Measurements from ENCODE around the gene RFC2.

RFC2 gene

GRCh38 chr7:74193913-74194312, 60.3 kb downstream of the RFC2 start:
- DNase-seq (ENCODE audit: low read depth in 3 of 3, low spot score in 1 of 3): no peak

DNA sequence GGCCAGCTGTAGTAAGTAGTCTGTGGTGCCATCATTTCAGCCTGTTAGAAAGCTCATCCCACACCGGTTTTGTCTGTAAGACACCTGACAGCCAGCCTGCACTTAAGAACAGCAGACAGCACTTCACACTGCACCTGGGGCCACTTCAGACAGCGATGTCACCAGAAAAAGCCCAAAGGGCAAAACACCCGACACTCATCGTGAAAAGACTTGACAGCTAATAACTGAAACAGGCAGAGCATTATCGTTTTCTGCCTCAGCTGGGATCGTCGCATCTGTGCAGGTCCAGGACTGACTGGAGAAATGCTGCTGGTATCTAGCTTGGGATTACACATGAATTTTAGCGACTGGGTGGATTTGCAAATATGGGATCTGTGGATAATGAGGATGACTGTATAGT, 61.1 kb downstream of the RFC2 start:
- DNase-seq (ENCODE audit: low read depth in 3 of 3, low spot score in 1 of 3): no peak

GRCh38 chr7:74191231-74191630, 63.0 kb downstream of the RFC2 start:
- DNase-seq (ENCODE audit: low read depth in 3 of 3, low spot score in 1 of 3): no peak

DNA sequence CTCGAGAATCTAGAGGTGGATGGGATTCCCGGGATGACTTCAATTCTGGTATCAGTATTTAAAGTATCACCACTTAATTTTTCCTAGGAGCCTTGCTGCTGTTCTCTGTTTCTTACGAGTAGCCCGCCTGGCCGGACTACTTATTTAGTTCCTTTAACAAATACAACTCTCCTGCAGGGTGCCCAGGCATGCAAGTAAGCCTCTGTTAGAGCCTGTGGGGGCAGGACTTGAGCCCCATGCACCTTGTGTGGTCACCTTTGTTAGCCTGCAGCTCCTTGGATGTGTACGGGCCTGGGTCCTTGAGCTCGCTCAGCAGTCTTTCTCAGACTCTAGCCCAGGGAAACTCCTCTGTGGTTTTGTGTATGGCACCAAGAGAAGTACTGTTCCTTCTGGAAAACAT, 63.9 kb downstream of the RFC2 start:
- no peak for DNase-seq (ENCODE audit: low read depth in 3 of 3, low spot score in 1 of 3)

DNA sequence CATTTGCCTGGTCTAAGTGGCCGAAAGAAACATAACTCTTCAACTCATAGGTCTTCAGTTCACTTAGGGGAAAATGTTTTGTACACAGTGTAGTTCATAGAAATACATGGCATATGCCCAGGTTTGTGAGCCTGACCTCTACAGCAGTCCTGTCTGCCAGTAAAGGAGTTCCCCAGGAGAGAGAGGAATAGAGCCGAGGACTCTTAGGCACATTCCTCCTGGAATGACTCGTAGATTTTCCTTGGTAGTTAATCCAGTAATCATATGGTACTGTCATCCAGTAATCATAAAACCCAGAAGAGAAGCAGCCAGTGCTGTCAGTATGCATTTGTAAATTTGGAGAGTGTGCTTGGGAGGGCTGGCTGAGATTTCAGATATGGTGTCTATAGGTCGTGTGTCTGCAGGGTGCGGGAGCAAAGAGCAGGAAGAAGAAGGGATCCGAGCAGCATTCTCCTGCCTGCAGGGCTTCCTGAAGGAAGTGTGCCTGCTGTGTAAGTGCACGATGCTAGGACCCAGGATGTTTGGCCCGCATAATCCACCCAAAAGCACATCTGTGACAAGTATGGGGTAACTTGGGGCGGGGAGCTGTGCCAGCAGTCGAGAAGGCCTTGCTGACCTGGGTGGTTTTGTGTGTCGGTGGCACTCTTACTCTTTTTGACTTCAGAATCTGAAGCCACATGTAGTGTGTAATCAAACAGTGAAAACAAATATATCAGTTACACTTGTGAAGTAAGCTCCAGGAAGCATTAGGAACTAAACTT, 66.1 kb downstream of the RFC2 start:
- no peak for DNase-seq (ENCODE audit: low read depth in 3 of 3, low spot score in 1 of 3)

- DNase-seq (ENCODE audit: low read depth in 3 of 3, low spot score in 1 of 3): no peak
These were observed 68.6 kb downstream of the RFC2 start for GRCh38 chr7:74185636-74186035.

GRCh38 chr7:74185016-74185415, 69.2 kb downstream of the RFC2 start:
- DNase-seq (ENCODE audit: low read depth in 3 of 3, low spot score in 1 of 3): no peak

- DNase-seq (ENCODE audit: low read depth in 3 of 3, low spot score in 1 of 3): no peak
These were observed 70.3 kb downstream of the RFC2 start for GRCh38 chr7:74183653-74184450.

GRCh38 chr7:74183142-74183541, 71.1 kb downstream of the RFC2 start:
- no peak for DNase-seq (ENCODE audit: low read depth in 3 of 3, low spot score in 1 of 3)

- DNase-seq (ENCODE audit: low read depth in 3 of 3, low spot score in 1 of 3): no peak
These were observed 71.6 kb downstream of the RFC2 start for GRCh38 chr7:74182453-74183090.

- no peak for DNase-seq (ENCODE audit: low read depth in 3 of 3, low spot score in 1 of 3)
These were observed 72.4 kb downstream of the RFC2 start for GRCh38 chr7:74181821-74182220.

All from stimulated activated CD4-positive, alpha-beta T cell treated with anti-CD3 and anti-CD28 coated beads, TNF-alpha, amount 100 ng/mL, for 1 hour (primary cell).